GM12878 (cell line): ENCODE measurements around the gene CSTPP1. TPM values are rescaled to one million over a fixed set of nuclear protein-coding genes. Genes with fewer than 3 reads are reported as not detected.

ENCODE experiments used
- ATAC-seq: fragments of 200-7000 bp; cut with Tn5 transposase; 3 replicates; pipeline ENCODE4 v1.9.1; 2020; ENCODE audit warnings: mild to moderate bottlenecking, moderate library complexity
- BruUV-seq: library from RNA; stranded (reverse); fragments of 400-500 nt; replicated peaks from 2 replicates; lab custom pipeline; 2021; lab: Mats Ljungman, UMichigan
- CTCF ChIA-PET: fragments of 300-600 bp; sonication (Branson Sonifier 250); formaldehyde crosslinking; extraction: SDS; loops from one replicate; lab custom pipeline; 2021; ENCODE audit warnings: inconsistent platforms; lab: Yijun Ruan, JAX
- POLR2A ChIA-PET: fragments of 350-600 bp; formaldehyde crosslinking; extraction: SDS; loops from one replicate; lab custom pipeline; 2021; ENCODE audit warnings: inconsistent platforms; lab: Charles Lee
- RAD21 ChIA-PET: fragments of 300-600 bp; sonication (Branson Sonifier 250); formaldehyde crosslinking; loops from one replicate; lab custom pipeline; 2023; ENCODE audit warnings: antibody characterized with exemption; ENCODE audit not compliant: unreplicated experiment; lab: Charles Lee
- SMC1A ChIA-PET: fragments of 300-600 bp; sonication (Branson Sonifier 250); formaldehyde crosslinking; loops from one replicate; lab custom pipeline; 2023; ENCODE audit not compliant: unreplicated experiment, uncharacterized antibody; lab: Charles Lee
- DNase-seq: peaks from one replicate; pipeline ENCODE4 v3.0.0-alpha.2; 2011; ENCODE audit warnings: low read depth, low spot score
- FAIRE-seq: peaks from 3 replicates; lab custom pipeline; 2011; peaks lifted over from hg19 to GRCh38; lab: Jason Lieb, UNC
- H2AFZ ChIP-seq: 2 replicates; pipeline ENCODE4 v1.6.0; 2011; ENCODE audit warnings: low read depth, low read length, control low read depth; ENCODE audit not compliant: control insufficient read depth
- H3K27ac ChIP-seq: 2 replicates; pipeline ENCODE4 v1.5.1; 2011; ENCODE audit warnings: control low read depth; ENCODE audit not compliant: control insufficient read depth, insufficient read depth
- H3K27me3 ChIP-seq, 2 experiments: replicated peaks in 1 of 2; 2 replicates each; pipeline versions ENCODE4 v1.6.0 to v1.6.1; 2011; ENCODE audit warnings: low read length in 1 of 2; ENCODE audit not compliant: control insufficient read depth in 2 of 2, insufficient read depth in 2 of 2
- H3K36me3 ChIP-seq, 2 experiments: 2 replicates each; pipeline ENCODE4 v1.5.1; 2011; ENCODE audit warnings: low read length in 1 of 2; ENCODE audit not compliant: control insufficient read depth in 2 of 2, insufficient read depth in 2 of 2
- H3K4me1 ChIP-seq: 2 replicates; pipeline ENCODE4 v1.6.1; 2011; ENCODE audit warnings: mild to moderate bottlenecking, low read length, moderate library complexity, mixed read lengths; ENCODE audit not compliant: control insufficient read depth, insufficient read depth
- H3K4me2 ChIP-seq: 2 replicates; pipeline ENCODE4 v1.6.0; 2011; ENCODE audit warnings: control low read depth; ENCODE audit not compliant: control insufficient read depth, insufficient read depth
- H3K4me3 ChIP-seq: fragments of 200-600 bp; sonication (generic); 2 replicates; pipeline ENCODE4 v1.5.1; 2016
- H3K79me2 ChIP-seq: 2 replicates; pipeline ENCODE4 v1.6.0; 2011; ENCODE audit warnings: low read length; ENCODE audit not compliant: control insufficient read depth, insufficient read depth
- H3K9ac ChIP-seq: 2 replicates; pipeline ENCODE4 v1.8.0; 2011; ENCODE audit warnings: low read length, control low read depth, mixed read lengths; ENCODE audit not compliant: control insufficient read depth, insufficient read depth
- H3K9me3 ChIP-seq: replicated peaks from 3 replicates; pipeline ENCODE4 v1.5.1; 2011; ENCODE audit warnings: mild to moderate bottlenecking, low read length; ENCODE audit not compliant: control insufficient read depth, insufficient read depth
- H4K20me1 ChIP-seq: 2 replicates; pipeline ENCODE4 v1.6.0; 2011; ENCODE audit not compliant: control insufficient read depth, insufficient read depth
- BMI1 ChIP-seq: fragments of 450-650 bp; IDR thresholded peaks from 2 replicates; pipeline ENCODE4 v1.6.1; 2016; ENCODE audit warnings: mild to moderate bottlenecking, moderate library complexity, borderline replicate concordance
- CBX5 ChIP-seq: sonication (generic); IDR thresholded peaks from 2 replicates; pipeline ENCODE4 v1.6.1; 2016; ENCODE audit warnings: low read depth, moderate library complexity, mild to moderate bottlenecking, inconsistent platforms
- CEBPB ChIP-seq, 2 experiments: fragments of 150-350 bp in 1 of 2; IDR thresholded peaks; 2 replicates each; pipeline ENCODE4 v1.6.1; 2012 to 2014; ENCODE audit warnings: low read depth in 2 of 2, low read length in 2 of 2, borderline replicate concordance in 1 of 2, inconsistent platforms in 1 of 2
- CHD1 ChIP-seq: IDR thresholded peaks from 2 replicates; pipeline ENCODE4 v1.6.1; 2012; ENCODE audit warnings: low read depth, low read length, improper control_type of control experiment
- ETV6 ChIP-seq, 2 experiments: fragments of 450-650 bp in 1 of 2; IDR thresholded peaks in 1 of 2; conservative IDR thresholded peaks in 1 of 2; 2 replicates each; pipeline ENCODE4 v1.6.1; 2014; ENCODE audit warnings: antibody characterized with exemption in 1 of 2, borderline replicate concordance in 1 of 2, low read depth in 1 of 2, mild to moderate bottlenecking in 1 of 2, moderate library complexity in 1 of 2
- EZH2 ChIP-seq: IDR thresholded peaks from 2 replicates; pipeline ENCODE4 v1.6.1; 2012; ENCODE audit warnings: low read depth, mild to moderate bottlenecking, control low read depth, inconsistent platforms, low read length, borderline replicate concordance; ENCODE audit not compliant: control insufficient read depth
- IKZF2 ChIP-seq, 2 experiments: fragments of 450-650 bp; IDR thresholded peaks; 2 replicates each; pipeline ENCODE4 v1.6.1; 2017; ENCODE audit warnings: mild to moderate bottlenecking in 2 of 2, moderate library complexity in 2 of 2
- MYC ChIP-seq: IDR thresholded peaks from 2 replicates; pipeline ENCODE4 v1.6.1; 2011; ENCODE audit warnings: mild to moderate bottlenecking, low read length, moderate library complexity, inconsistent platforms; ENCODE audit not compliant: insufficient read depth, insufficient replicate concordance, insufficient read length, severe bottlenecking
- NFIC ChIP-seq: IDR thresholded peaks from 2 replicates; pipeline ENCODE4 v1.6.1; 2012; ENCODE audit warnings: low read depth, mild to moderate bottlenecking, inconsistent platforms, low read length, moderate library complexity
- NFXL1 ChIP-seq: fragments of 450-650 bp; IDR thresholded peaks from 2 replicates; pipeline ENCODE4 v1.6.1; 2017; ENCODE audit warnings: antibody characterized with exemption, mild to moderate bottlenecking, borderline replicate concordance
- NFYA ChIP-seq: IDR thresholded peaks from 2 replicates; pipeline ENCODE4 v1.6.1; 2011; ENCODE audit warnings: low read depth, mild to moderate bottlenecking, low read length, improper control_type of control experiment, borderline replicate concordance
- NR2C1 ChIP-seq: fragments of 450-650 bp; IDR thresholded peaks from 2 replicates; pipeline ENCODE4 v1.6.1; 2017; ENCODE audit warnings: antibody characterized with exemption, mild to moderate bottlenecking, moderate library complexity
- RCOR1 ChIP-seq: conservative IDR thresholded peaks from 2 replicates; pipeline ENCODE4 v1.6.1; 2012; ENCODE audit warnings: low read depth, low read length, improper control_type of control experiment
- SRF ChIP-seq, 2 experiments: IDR thresholded peaks; 2 replicates each; pipeline ENCODE4 v1.6.1; 2011; ENCODE audit warnings: low read depth in 2 of 2, low read length in 2 of 2, mild to moderate bottlenecking in 1 of 2, moderate library complexity in 1 of 2
- TCF12 ChIP-seq: IDR thresholded peaks from 2 replicates; pipeline ENCODE4 v1.6.1; 2011; ENCODE audit warnings: low read depth, mild to moderate bottlenecking, low read length
- ZNF622 ChIP-seq: fragments of 450-650 bp; IDR thresholded peaks from 2 replicates; pipeline ENCODE4 v1.6.1; 2017; ENCODE audit warnings: mild to moderate bottlenecking, inconsistent platforms
- WGBS: methylation state at CpG from one replicate; pipeline ENCODE4 v1.1.6; 2016; ENCODE audit warnings: low lambda C conversion rate; ENCODE audit not compliant: insufficient replicate concordance, insufficient coverage; ENCODE audit errors: missing lambda C conversion rate; 5-methylcytosine and 5-hydroxymethylcytosine counted together
- in situ Hi-C: fragments of 300-500 bp; cut with MboI; formaldehyde crosslinking; loops from 9 replicates; pipeline ENCODE4 v1.14.3; 2018; ENCODE audit warnings: mixed read lengths
- intact Hi-C: fragments of 100-400 bp; cut with micrococcal nuclease; formaldehyde crosslinking; loops from one replicate; pipeline ENCODE4 v1.14.2; 2022; ENCODE audit not compliant: unreplicated experiment
- polyA plus RNA-seq, 11 experiments: library from polyadenylated mRNA; depleted of rRNA in 4 of 11; unstranded in 6 of 11; stranded (reverse) in 5 of 11; fragments of >200 nt; fragmentation: Nextera tagmentation in 4 of 11; fragmentation: Illumina TruSeq in 1 of 11; extraction: Ambion mirVana in 4 of 11; extraction: Trizol in 1 of 11; gene quantifications; 1 replicate in 1 of 11; 2 replicates in 10 of 11; pipeline versions ENCODE4 v1.2.1 to v1.2.3, GENCODE V29; 2011 to 2016; ENCODE audit warnings: inconsistent platforms in 2 of 11, missing spikeins in 2 of 11, low read depth in 1 of 11
- total RNA-seq, 4 experiments: library from RNA; depleted of rRNA in 3 of 4; stranded (reverse); fragments of >200 nt in 3 of 4; fragmentation: Illumina TruSeq in 1 of 4; extraction: Trizol in 1 of 4; gene quantifications; 2 replicates each; pipeline versions ENCODE4 v1.2.1 to v1.2.3, GENCODE V29; 2013 to 2021
- TF ChIP-seq, protein P1 (sequence below): fragments of 450-650 bp; IDR thresholded peaks from 2 replicates; pipeline ENCODE4 v1.6.1; 2017; ENCODE audit warnings: antibody characterized with exemption, mild to moderate bottlenecking, moderate library complexity
- TF ChIP-seq, protein P2 (sequence below): fragments of 450-650 bp; formaldehyde crosslinking; IDR thresholded peaks from 2 replicates; pipeline ENCODE4 v1.4.0; 2022; ENCODE audit warnings: mild to moderate bottlenecking, moderate library complexity

The CSTPP1 gene
- total and polyA plus RNA-seq, 10 of the 15 experiments (the other 5 are each of a cell fraction or from before 2014, with no cell fraction given): 7.1 to 23.4 (median 17.5) TPM

DNA sequence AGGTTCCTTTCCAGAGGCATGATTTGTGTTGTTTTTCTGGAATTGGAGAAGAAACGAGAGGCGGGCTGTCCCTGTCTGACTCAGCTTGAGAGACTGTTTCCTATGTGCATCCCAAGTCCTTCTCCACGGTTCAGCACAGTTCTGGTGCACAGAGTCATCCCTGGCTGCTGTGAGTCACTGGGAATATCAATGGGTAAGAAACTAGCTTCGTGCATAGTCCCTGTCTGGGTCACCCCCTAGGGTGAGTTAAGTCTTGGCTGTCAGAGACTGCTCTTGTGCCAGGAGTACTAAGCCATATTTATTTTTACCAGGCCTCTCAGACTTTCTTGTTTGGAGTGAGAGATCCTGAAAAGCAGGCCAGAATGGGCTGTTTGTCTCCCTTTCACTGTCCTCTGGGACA lies 15.8 kb upstream of the CSTPP1 start:
- intact Hi-C loops: loop anchor here (1.0 kb wide), 2 partner anchors 31 to 233 kb away; no protein-coding TSS in a partner anchor
- in situ Hi-C loops: no loop called here
- CTCF ChIA-PET: interaction anchor here (0.9 to 3.1 kb wide), 7 partner anchors 9 to 234 kb away, joined by 3 to 39 read pairs (median 4); no protein-coding TSS in a partner anchor
- no peaks in the 10 kb centered on the region for H4K20me1 ChIP-seq
- no peaks in the 10 kb centered on the region for H3K9me3 ChIP-seq
- no peaks in the 10 kb centered on the region for H3K36me3 ChIP-seq
- no peak for FAIRE-seq
- H3K79me2 ChIP-seq: no peaks in the 10 kb centered on the region
- no peak overlapping the region for H3K27ac ChIP-seq
- POLR2A ChIA-PET: no interaction called here
- H3K4me3 ChIP-seq: no peak overlapping the region
- H3K4me1 ChIP-seq: peaks cover 6% of the 10 kb centered on the region; the same call in 1 of the 2 replicates
- H3K9ac ChIP-seq: no peak overlapping the region
- H3K4me2 ChIP-seq: no peak overlapping the region
- RAD21 ChIA-PET: interaction anchor here (1.1 to 3.1 kb wide), 3 partner anchors 30 to 232 kb away, joined by 4 to 17 read pairs (median 5); no protein-coding TSS in a partner anchor
- no peak for DNase-seq
- peaks cover 6 to 24% of the 10 kb centered on the region in 2 experiments for H3K27me3 ChIP-seq
- BruUV-seq: no TSS peak
- ATAC-seq: no peak
- 48% methylated on average over 4 of the region's 4 CpGs for WGBS
- H2AFZ ChIP-seq: no peak overlapping the region
- SMC1A ChIA-PET: interaction anchor here (2.7 kb wide), 1 partner anchor 233 kb away, joined by 19 read pairs; no protein-coding TSS in a partner anchor
- TF ChIP-seq, protein P1, sequence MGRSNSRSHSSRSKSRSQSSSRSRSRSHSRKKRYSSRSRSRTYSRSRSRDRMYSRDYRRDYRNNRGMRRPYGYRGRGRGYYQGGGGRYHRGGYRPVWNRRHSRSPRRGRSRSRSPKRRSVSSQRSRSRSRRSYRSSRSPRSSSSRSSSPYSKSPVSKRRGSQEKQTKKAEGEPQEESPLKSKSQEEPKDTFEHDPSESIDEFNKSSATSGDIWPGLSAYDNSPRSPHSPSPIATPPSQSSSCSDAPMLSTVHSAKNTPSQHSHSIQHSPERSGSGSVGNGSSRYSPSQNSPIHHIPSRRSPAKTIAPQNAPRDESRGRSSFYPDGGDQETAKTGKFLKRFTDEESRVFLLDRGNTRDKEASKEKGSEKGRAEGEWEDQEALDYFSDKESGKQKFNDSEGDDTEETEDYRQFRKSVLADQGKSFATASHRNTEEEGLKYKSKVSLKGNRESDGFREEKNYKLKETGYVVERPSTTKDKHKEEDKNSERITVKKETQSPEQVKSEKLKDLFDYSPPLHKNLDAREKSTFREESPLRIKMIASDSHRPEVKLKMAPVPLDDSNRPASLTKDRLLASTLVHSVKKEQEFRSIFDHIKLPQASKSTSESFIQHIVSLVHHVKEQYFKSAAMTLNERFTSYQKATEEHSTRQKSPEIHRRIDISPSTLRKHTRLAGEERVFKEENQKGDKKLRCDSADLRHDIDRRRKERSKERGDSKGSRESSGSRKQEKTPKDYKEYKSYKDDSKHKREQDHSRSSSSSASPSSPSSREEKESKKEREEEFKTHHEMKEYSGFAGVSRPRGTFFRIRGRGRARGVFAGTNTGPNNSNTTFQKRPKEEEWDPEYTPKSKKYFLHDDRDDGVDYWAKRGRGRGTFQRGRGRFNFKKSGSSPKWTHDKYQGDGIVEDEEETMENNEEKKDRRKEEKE: no peak
- TF ChIP-seq CEBPB (IDR thresholded peaks at IDR 0.05; ENCODE audit: borderline replicate concordance in 1 of 2, low read depth in 2 of 2, low read length in 2 of 2): no peak
- no peak for TF ChIP-seq NFIC
- TF ChIP-seq ZNF622: no peak
- TF ChIP-seq, protein P2, sequence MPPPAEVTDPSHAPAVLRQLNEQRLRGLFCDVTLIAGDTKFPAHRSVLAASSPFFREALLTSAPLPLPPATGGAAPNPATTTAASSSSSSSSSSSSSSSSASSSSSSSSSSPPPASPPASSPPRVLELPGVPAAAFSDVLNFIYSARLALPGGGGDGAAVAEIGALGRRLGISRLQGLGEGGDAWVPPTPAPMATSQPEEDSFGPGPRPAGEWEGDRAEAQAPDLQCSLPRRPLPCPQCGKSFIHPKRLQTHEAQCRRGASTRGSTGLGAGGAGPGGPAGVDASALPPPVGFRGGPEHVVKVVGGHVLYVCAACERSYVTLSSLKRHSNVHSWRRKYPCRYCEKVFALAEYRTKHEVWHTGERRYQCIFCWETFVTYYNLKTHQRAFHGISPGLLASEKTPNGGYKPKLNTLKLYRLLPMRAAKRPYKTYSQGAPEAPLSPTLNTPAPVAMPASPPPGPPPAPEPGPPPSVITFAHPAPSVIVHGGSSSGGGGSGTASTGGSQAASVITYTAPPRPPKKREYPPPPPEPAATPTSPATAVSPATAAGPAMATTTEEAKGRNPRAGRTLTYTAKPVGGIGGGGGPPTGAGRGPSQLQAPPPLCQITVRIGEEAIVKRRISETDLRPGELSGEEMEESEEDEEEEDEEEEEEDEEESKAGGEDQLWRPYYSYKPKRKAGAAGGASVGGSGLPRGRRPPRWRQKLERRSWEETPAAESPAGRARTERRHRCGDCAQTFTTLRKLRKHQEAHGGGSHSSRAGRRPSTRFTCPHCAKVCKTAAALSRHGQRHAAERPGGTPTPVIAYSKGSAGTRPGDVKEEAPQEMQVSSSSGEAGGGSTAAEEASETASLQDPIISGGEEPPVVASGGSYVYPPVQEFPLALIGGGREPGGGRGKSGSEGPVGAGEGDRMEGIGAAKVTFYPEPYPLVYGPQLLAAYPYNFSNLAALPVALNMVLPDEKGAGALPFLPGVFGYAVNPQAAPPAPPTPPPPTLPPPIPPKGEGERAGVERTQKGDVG (CRISPR knock-in tag): no peak
- no peak for TF ChIP-seq CHD1
- no peak for TF ChIP-seq RCOR1
- TF ChIP-seq NFXL1: no peak
- TF ChIP-seq NR2C1: no peak
- TF ChIP-seq IKZF2 (IDR thresholded peaks at IDR 0.05): no peak
- no peak for TF ChIP-seq EZH2
- no peak for TF ChIP-seq CBX5
- TF ChIP-seq MYC: no peak
- no peak for TF ChIP-seq SRF (IDR thresholded peaks at IDR 0.05; ENCODE audit: low read depth in 2 of 2, low read length in 2 of 2)
- TF ChIP-seq TCF12: no peak
- no peak for TF ChIP-seq ETV6 (conservative IDR thresholded peaks at IDR 0.05 in 1 of 2, IDR thresholded peaks at IDR 0.05 in 1 of 2; ENCODE audit: borderline replicate concordance in 1 of 2, low read depth in 1 of 2)
- TF ChIP-seq NFYA: no peak
- no peak for TF ChIP-seq BMI1
